SJCRH30 (cell line): ENCODE measurements around the gene FAM174C. TPM values are rescaled to one million over a fixed set of nuclear protein-coding genes. Genes with fewer than 3 reads are reported as not detected.
"Not testable (repeated sequence)": the region's sequence is repeated elsewhere in the genome, so short reads cannot be mapped to it uniquely, and the experiment has no call there.

ENCODE experiments used
- DNase-seq, 2 experiments: peaks; one replicate each; pipeline ENCODE4 v3.0.0-alpha.2; 2015 to 2020
- H3K27ac ChIP-seq: fragments of 250-450 bp; sonication (Bioruptor Pico); 2 replicates; pipeline ENCODE4 v1.5.1; 2020; ENCODE audit warnings: mild to moderate bottlenecking, moderate library complexity
- H3K27me3 ChIP-seq: fragments of 250-450 bp; sonication (Bioruptor Pico); 2 replicates; pipeline ENCODE4 v1.5.1; 2020; ENCODE audit warnings: mild to moderate bottlenecking, moderate library complexity
- H3K36me3 ChIP-seq: fragments of 250-450 bp; sonication (Bioruptor Pico); 2 replicates; pipeline ENCODE4 v1.5.1; 2020; ENCODE audit warnings: mild to moderate bottlenecking, moderate library complexity
- H3K4me1 ChIP-seq: fragments of 250-450 bp; sonication (Bioruptor Pico); 2 replicates; pipeline ENCODE4 v1.5.1; 2020; ENCODE audit warnings: mild to moderate bottlenecking, moderate library complexity
- H3K4me3 ChIP-seq: fragments of 250-450 bp; sonication (Bioruptor Pico); 2 replicates; pipeline ENCODE4 v1.5.1; 2020; ENCODE audit warnings: mild to moderate bottlenecking, moderate library complexity
- H3K9me3 ChIP-seq: fragments of 250-450 bp; sonication (Bioruptor Pico); replicated peaks from 2 replicates; pipeline ENCODE4 v1.5.1; 2020; ENCODE audit warnings: mild to moderate bottlenecking, moderate library complexity
- total RNA-seq: library from RNA; depleted of rRNA; stranded (reverse); fragments of >200 nt; shearing (Covaris generic); gene quantifications from 2 replicates; pipeline ENCODE4 v1.2.3, GENCODE V29; 2014

FAM174C gene
- total RNA-seq, 1 experiment from 2014 or later, result 25.1 TPM

DNA sequence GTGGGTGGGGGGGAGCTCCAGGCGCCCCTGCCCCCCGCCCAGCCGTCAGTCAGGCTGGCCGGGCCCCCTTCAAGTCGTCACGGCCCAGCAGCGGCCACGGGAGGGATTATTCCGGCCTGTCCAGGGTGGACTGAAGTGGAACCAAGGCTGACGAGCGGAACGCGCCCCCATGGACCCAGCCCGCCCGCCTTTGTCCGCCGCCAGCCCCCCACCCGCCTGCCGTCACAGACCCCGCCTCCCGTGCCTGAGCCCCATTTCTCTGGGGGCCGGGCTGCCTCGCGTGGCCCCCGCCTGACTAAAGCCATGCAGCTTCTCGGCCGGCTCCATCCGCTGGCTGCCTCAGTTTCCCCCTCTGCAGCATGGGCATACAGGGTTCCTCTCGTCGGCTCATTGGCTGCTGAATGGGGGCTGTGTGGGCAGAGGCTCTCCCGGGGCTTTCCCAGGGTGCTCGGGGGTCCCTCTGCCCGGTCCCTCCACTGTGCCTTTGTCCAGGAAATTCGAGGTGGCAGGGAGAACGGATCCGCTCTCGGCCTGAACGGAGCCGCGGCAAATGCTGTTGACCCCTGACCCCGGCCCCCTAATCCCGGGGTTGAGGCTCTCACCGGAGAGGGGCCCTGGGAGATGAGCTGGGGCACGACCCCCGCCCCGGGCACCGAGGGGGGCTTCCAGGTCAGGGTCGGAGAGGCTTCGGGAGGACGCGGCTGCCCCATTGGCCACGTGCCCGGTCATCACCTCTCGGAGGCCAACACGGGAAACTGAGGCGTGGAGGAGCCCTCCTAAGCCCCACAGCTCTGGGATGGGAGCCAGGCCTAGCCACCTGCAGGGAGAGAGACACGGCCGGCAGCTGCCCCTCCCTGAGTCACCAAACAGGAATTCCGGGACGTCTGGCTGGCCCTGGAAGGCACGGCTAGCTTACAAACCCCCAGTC lies 37.7 kb downstream of the FAM174C start:
- peak overlapping the region; percentile 34 for H3K4me3 ChIP-seq
- H3K27ac ChIP-seq, result peak overlapping the region; percentile 76
- peak; percentile 83 to 87 for DNase-seq
- H3K27me3 ChIP-seq, result peaks cover 25% of the 10 kb centered on the region
- peaks cover 30% of the 10 kb centered on the region for H3K4me1 ChIP-seq
- no peaks in the 10 kb centered on the region for H3K9me3 ChIP-seq
- no peaks in the 10 kb centered on the region for H3K36me3 ChIP-seq

- no peak for DNase-seq
- Histone ChIP-seq H3K27me3 (peaks cover 33% of the 10 kb centered on the region), H3K4me1 (peaks cover 33% of the 10 kb centered on the region), H3K27ac (peak overlapping the region; percentile 76), H3K4me3 (no peak overlapping the region), H3K9me3 (no peaks in the 10 kb centered on the region), H3K36me3 (no peaks in the 10 kb centered on the region)
Observed at GRCh38 chr19:1313695-1314613, 38.6 kb downstream of the FAM174C start.

- H3K9me3 ChIP-seq, result no peaks in the 10 kb centered on the region
- no peak overlapping the region for H3K27ac ChIP-seq
- no peaks in the 10 kb centered on the region for H3K36me3 ChIP-seq
- H3K4me3 ChIP-seq, result no peak overlapping the region
- no peak for DNase-seq
- H3K4me1 ChIP-seq, result peaks cover 37% of the 10 kb centered on the region
- H3K27me3 ChIP-seq, result peaks cover 32% of the 10 kb centered on the region
Observed at GRCh38 chr19:1315470-1316166, 40.3 kb downstream of the FAM174C start.

- Histone ChIP-seq H3K27me3 (peaks cover 36% of the 10 kb centered on the region), H3K36me3 (no peaks in the 10 kb centered on the region), H3K4me1 (peaks cover 35% of the 10 kb centered on the region), H3K27ac (no peak overlapping the region), H3K9me3 (no peaks in the 10 kb centered on the region), H3K4me3 (no peak overlapping the region)
- no peak for DNase-seq
Observed at GRCh38 chr19:1316466-1316865, 41.1 kb downstream of the FAM174C start.

GRCh38 chr19:1317274-1318003 lies 42.1 kb downstream of the FAM174C start:
- Histone ChIP-seq H3K36me3 (no peaks in the 10 kb centered on the region), H3K27ac (no peak overlapping the region), H3K9me3 (no peaks in the 10 kb centered on the region), H3K4me1 (peaks cover 29% of the 10 kb centered on the region), H3K4me3 (no peak overlapping the region), H3K27me3 (peaks cover 44% of the 10 kb centered on the region)
- no peak for DNase-seq

DNA sequence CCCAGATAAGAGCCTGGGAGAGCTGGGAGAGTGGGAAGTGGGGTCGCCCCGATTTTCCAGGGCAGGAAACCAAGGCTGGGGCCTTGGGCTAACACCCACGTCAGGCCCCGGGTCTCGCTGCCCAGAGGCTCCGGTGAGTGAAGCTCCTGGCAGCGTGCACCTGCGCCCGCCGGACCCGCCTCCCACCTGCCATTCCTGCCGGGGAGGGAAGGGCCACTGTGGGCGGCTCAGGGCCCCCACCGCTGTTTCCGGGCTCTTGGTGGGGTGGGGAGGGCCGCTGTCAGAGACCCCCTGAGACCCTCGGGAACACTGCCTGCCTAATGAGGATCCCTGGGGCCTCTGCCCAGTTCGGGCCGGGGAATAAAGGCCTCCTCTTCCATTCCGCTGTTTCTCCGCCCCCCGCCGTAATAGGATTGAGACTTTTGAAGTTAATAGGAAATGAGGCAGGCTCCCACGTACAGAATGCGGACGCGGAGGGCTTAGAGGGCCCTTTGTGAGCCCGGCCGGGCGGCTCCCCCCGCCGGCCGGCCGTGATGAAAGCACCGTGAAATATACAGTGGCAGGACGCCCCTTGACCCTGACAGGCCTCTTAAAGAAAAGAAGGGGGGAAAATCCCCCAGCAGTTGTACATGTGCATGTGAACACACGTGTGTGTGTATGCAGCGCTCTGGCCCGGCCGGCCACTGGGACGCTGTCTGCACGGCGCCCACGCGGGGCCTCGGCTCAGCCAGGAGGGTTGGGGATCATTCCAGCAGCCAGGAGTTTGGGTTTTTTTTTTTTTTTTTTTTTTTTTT lies 43.5 kb downstream of the FAM174C start:
- H3K4me1 ChIP-seq, result peaks cover 17% of the 10 kb centered on the region
- H3K36me3 ChIP-seq, result no peaks in the 10 kb centered on the region
- DNase-seq, result peak in 1 of 2 experiments; percentile 24
- H3K9me3 ChIP-seq, result no peaks in the 10 kb centered on the region
- H3K27ac ChIP-seq, result no peak overlapping the region
- no peak overlapping the region for H3K4me3 ChIP-seq
- H3K27me3 ChIP-seq, result peaks cover 53% of the 10 kb centered on the region

GRCh38 chr19:1320282-1320650 lies 44.9 kb downstream of the FAM174C start:
- H3K9me3 ChIP-seq, H3K36me3 ChIP-seq, H3K27ac ChIP-seq, DNase-seq, H3K4me3 ChIP-seq: not testable (repeated sequence)
- H3K4me1 ChIP-seq, result peaks cover 10% of the 10 kb centered on the region; the same call in 1 of the 2 replicates
- peaks cover 61% of the 10 kb centered on the region for H3K27me3 ChIP-seq

DNA sequence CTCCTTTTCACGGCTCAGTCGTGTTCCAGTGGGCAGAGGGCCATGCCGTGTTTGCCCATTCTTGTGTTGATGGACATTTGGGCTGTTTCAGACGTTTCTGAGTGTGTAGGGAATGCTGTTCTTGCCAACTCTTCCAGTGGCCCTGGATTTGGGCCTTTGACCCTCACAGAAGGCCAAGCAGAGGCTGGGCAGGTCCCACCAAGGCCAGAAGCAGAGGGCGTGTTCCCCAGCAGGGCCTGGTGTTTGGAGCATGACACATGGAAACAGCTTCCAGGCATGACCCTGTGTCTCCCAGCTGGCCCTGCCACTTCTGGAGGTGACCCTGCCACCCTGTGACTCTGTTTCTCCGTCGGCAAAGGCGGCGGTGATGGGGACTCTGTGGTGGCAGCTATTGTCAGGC lies 46.2 kb downstream of the FAM174C start:
- Histone ChIP-seq H3K9me3 (no peaks in the 10 kb centered on the region), H3K4me1 (peaks cover 10% of the 10 kb centered on the region; the same call in 1 of the 2 replicates), H3K27me3 (peaks cover 61% of the 10 kb centered on the region), H3K36me3 (no peaks in the 10 kb centered on the region), H3K4me3 (no peak overlapping the region), H3K27ac (no peak overlapping the region)
- DNase-seq, result no peak

- Histone ChIP-seq H3K36me3 (no peaks in the 10 kb centered on the region), H3K27ac (no peak overlapping the region), H3K27me3 (peaks cover 56% of the 10 kb centered on the region), H3K4me3 (no peak overlapping the region), H3K9me3 (no peaks in the 10 kb centered on the region), H3K4me1 (peaks cover 10% of the 10 kb centered on the region; the same call in 1 of the 2 replicates)
- no peak for DNase-seq
Observed at GRCh38 chr19:1322198-1322981, 47.1 kb downstream of the FAM174C start.

GRCh38 chr19:1324249-1324805 lies 49.0 kb downstream of the FAM174C start:
- Histone ChIP-seq H3K4me1 (peaks cover 5% of the 10 kb centered on the region; the same call in 1 of the 2 replicates), H3K27me3 (peaks cover 39% of the 10 kb centered on the region), H3K36me3 (no peaks in the 10 kb centered on the region), H3K9me3 (no peaks in the 10 kb centered on the region), H3K4me3 (no peak overlapping the region), H3K27ac (no peak overlapping the region)
- no peak for DNase-seq

DNA sequence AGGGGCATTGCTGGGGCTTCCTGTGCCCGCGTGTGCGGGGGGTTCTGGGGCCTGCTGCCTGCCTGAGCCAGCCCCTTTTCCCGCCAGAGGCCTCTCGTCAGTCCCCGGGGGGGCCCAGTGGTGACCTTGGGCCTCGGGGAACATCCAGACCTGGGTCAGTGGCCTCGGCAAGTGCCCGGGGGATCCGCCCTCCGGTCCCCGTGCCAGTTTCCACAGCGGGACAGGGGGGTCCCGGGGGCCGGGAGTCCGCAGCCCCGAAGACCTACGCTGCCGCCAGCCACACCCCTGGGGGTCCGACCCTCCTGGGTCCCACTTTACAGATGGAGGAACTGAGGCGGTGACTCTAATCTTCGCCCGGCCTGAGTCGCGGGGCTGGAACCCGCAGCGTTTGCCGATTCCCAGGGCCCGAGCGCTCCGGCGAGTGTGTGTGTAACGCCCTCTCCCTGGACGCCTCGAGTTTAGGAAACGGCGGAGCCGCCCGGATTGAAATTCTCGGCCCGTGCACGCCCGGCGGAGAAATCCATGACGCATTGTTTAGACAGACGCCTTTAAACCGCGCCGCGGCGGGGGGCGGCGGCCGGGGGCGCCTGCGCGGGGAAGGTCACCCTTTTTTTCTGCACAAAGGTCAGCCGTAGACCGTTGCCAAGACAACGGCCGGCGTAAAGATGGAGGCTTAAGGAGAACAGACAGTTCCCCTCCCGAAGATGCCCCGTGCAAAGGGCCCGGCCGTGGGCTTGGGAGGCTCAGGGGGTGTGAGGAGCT lies 49.7 kb downstream of the FAM174C start:
- Histone ChIP-seq H3K36me3 (no peaks in the 10 kb centered on the region), H3K9me3 (no peaks in the 10 kb centered on the region)
- DNase-seq, result no peak

More for the DNA sequence above, 49.7 kb downstream of the FAM174C start:
- Histone ChIP-seq H3K27me3 (peaks cover 34% of the 10 kb centered on the region), H3K4me3 (no peak overlapping the region), H3K4me1 (peaks cover 5% of the 10 kb centered on the region; the same call in 1 of the 2 replicates), H3K27ac (no peak overlapping the region)
